BE2C (cell line): ENCODE measurements around the gene IL7R. TPM values are rescaled to one million over a fixed set of nuclear protein-coding genes. Genes with fewer than 3 reads are reported as not detected.

ENCODE experiments used
- DNase-seq: peaks from one replicate; pipeline ENCODE4 v3.0.0-alpha.2; 2020
- H3K27me3 ChIP-seq: fragments of 250-450 bp; sonication (Bioruptor Pico); 2 replicates; pipeline ENCODE4 v1.5.1; 2020; ENCODE audit warnings: mild to moderate bottlenecking
- H3K36me3 ChIP-seq: fragments of 250-450 bp; sonication (Bioruptor Pico); 2 replicates; pipeline ENCODE4 v1.5.1; 2020; ENCODE audit warnings: mild to moderate bottlenecking
- H3K4me1 ChIP-seq: fragments of 250-450 bp; sonication (Bioruptor Pico); 2 replicates; pipeline ENCODE4 v1.5.1; 2020
- H3K4me3 ChIP-seq: 2 replicates; pipeline ENCODE4 v1.5.1; 2011; ENCODE audit warnings: low read depth, low read length
- H3K9me3 ChIP-seq: fragments of 250-450 bp; sonication (Bioruptor Pico); 2 replicates; pipeline ENCODE4 v1.5.1; 2020
- CTCF ChIP-seq: IDR thresholded peaks from 2 replicates; pipeline ENCODE4 v1.5.1; 2012; ENCODE audit warnings: mild to moderate bottlenecking, low read depth, low read length
- polyA plus RNA-seq: library from polyadenylated mRNA; unstranded; fragments of >200 nt; gene quantifications from one replicate; pipeline ENCODE4 v1.2.1, GENCODE V29; 2012; ENCODE audit warnings: low read depth, missing spikeins; ENCODE audit not compliant: insufficient read length, insufficient read depth

The IL7R gene
- polyA plus RNA-seq = not detected

DNA sequence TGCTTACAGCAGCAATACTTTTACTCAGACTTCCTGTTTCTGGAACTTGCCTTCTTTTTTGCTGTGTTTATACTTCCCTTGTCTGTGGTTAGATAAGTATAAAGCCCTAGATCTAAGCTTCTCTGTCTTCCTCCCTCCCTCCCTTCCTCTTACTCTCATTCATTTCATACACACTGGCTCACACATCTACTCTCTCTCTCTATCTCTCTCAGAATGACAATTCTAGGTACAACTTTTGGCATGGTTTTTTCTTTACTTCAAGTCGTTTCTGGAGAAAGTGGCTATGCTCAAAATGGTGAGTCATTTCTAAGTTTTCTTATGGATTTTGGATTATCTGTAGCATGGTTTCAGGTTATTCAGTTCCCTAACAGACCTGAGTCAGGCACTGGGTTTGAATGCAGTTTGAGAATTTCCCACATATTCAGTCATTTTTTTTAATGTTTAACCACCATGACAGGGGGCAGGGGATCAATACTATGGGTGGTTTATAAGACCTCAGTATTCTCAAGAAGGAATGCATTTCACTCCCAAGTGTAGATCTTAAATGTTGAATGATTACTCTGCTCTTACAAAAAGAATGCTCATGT lies at the start of gene IL7R:
Gene IL7R, plus strand, starts transcription at position 127 of the 587 bp plus-strand sequence. Its CDS starts 87 bp downstream, at position 214.
- Histone ChIP-seq H3K27me3 (no peaks in the 10 kb centered on the region), H3K4me3 (no peak within 1 kb of the TSS), H3K4me1 (no peaks in the 10 kb centered on the region), H3K36me3 (no peaks in the 10 kb centered on the region), H3K9me3 (no peaks in the 10 kb centered on the region)
- DNase-seq = no peak
- TF ChIP-seq CTCF = no peak

GRCh38 chr5:35810601-35811000 lies 46.1 kb upstream of the IL7R start:
- no peaks in the 10 kb centered on the region for H3K4me1 ChIP-seq
- TF ChIP-seq CTCF = no peak
- H3K36me3 ChIP-seq = no peaks in the 10 kb centered on the region
- no peaks in the 10 kb centered on the region for H3K9me3 ChIP-seq
- DNase-seq = no peak
- H3K4me3 ChIP-seq = no peak overlapping the region
- no peaks in the 10 kb centered on the region for H3K27me3 ChIP-seq

DNA sequence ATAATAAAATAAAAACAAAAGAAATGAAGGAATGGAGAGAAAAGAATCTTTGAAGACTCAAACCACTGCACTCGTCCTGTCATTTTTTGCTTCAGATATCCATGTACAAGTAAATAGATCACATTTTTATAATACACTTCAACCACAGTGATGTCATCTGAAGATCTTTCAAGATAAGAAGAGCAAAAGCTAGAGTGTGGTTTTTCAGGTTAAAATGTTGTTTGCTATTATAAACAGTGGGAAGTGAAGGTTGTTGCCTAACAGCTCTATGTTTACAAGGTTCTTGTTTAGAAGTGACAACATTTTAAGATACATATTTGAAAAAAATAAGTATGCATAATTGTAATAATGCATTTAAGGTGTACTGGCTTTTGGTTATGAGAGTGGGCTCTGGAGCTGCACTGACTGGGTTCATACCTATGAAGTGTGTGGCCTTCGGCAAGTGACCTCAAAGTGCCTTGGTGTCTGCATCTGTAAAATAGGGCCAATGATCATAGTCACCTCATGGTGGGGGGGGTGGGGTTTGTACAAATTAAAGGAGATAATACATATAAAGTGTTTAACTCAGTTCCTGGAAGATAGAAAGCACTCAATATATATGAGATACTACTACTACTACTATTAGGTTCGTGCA lies 45.5 kb upstream of the IL7R start:
- no peak for TF ChIP-seq CTCF
- Histone ChIP-seq H3K4me1 (no peaks in the 10 kb centered on the region), H3K4me3 (no peak overlapping the region), H3K36me3 (no peaks in the 10 kb centered on the region), H3K27me3 (no peaks in the 10 kb centered on the region), H3K9me3 (no peaks in the 10 kb centered on the region)
- DNase-seq = no peak

DNA sequence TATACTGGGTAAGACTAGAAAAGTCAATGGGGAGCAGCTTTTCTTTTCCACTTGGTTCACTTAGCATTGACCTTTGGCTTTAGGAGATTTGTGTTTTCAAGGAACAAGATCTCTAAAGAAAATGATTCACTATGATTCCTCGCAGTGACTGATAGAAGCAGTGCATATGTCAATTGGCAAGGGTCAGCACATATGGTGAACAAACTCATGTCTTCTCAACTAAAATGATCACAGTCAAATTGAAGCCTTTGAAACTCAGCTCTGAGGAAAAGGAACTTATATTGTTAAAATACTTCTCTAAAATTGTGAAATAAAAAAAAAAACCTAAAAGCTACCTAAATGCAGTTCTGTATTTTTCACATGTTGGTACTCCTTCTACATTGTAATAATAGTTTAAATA lies 43.2 kb upstream of the IL7R start:
- DNase-seq = no peak
- Histone ChIP-seq H3K36me3 (no peaks in the 10 kb centered on the region), H3K27me3 (no peaks in the 10 kb centered on the region), H3K4me1 (no peaks in the 10 kb centered on the region), H3K9me3 (no peaks in the 10 kb centered on the region), H3K4me3 (no peak overlapping the region)
- TF ChIP-seq CTCF = no peak

GRCh38 chr5:35815089-35815936 lies 41.4 kb upstream of the IL7R start:
- Histone ChIP-seq H3K4me1 (no peaks in the 10 kb centered on the region), H3K27me3 (no peaks in the 10 kb centered on the region), H3K4me3 (no peak overlapping the region), H3K36me3 (no peaks in the 10 kb centered on the region), H3K9me3 (no peaks in the 10 kb centered on the region)
- TF ChIP-seq CTCF = no peak; the same call in 1 of the 2 replicates
- DNase-seq = no peak
